Nephron (organoid): ENCODE results near the gene HOXD11.

ENCODE experiments used
- H3K27ac Mint-ChIP-seq, 3 experiments: 2 replicates each; pipeline ENCODE4 v1.8.0; 2020; ENCODE audit warnings: mixed read lengths in 3 of 3, mild to moderate bottlenecking in 2 of 3, moderate library complexity in 1 of 3
- H3K27me3 Mint-ChIP-seq: 2 replicates; pipeline ENCODE4 v1.8.0; 2021; ENCODE audit warnings: low read depth, mild to moderate bottlenecking, moderate library complexity, mixed read lengths
- H3K36me3 Mint-ChIP-seq: 2 replicates; pipeline ENCODE4 v1.8.0; 2020; ENCODE audit warnings: low read depth, mixed read lengths
- H3K4me1 Mint-ChIP-seq: 2 replicates; pipeline ENCODE4 v1.8.0; 2020; ENCODE audit warnings: mixed read lengths
- H3K4me3 Mint-ChIP-seq, 3 experiments: 2 replicates each; pipeline ENCODE4 v1.8.0; 2020; ENCODE audit warnings: mild to moderate bottlenecking in 3 of 3, mixed read lengths in 3 of 3, moderate library complexity in 2 of 3
- H3K9me3 Mint-ChIP-seq: 2 replicates; pipeline ENCODE4 v1.8.0; 2020; ENCODE audit warnings: mixed read lengths
- TF ChIP-seq, protein P1 (sequence below), 3 experiments: fragments of 200-600 bp; sonication (generic); IDR thresholded peaks; one replicate each; pipeline ENCODE4 v1.5.0; 2021; ENCODE audit warnings: antibody characterized with exemption in 3 of 3; ENCODE audit not compliant: unreplicated experiment in 3 of 3

The HOXD11 gene

DNA sequence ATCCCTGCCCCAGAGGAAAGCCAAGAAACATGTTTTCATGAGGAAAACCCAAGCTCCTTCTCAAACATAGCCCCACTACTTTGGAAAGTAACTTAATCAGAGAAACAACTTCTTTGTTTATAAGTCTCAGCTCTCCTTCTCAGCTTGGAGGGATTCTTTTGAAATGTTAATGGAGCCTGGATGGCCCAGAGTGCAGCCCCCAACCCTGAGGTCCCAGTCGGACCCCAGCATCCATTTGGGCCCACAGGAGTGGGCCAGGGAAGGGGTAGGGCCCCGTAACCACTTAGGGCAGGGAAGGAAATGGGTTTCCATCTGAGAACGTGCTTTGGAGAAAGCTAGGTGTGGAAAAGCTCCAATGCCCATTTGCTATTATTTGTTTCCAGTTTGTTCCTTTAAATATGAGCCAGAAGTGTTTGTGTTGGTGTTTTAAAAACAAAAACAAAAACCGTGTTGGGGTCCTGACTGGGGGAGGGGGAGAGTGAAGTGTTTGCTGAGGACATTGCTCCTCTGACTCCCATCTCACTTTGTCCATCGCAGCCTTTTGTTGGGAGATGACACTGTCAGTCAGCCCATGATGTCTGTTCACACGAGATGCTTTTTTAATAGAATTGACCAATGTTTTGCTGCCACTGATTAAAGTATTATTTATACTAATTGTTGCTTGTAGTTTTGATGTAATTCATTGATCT is 48.4 kb downstream of the HOXD11 start:
- TF ChIP-seq, protein P1, sequence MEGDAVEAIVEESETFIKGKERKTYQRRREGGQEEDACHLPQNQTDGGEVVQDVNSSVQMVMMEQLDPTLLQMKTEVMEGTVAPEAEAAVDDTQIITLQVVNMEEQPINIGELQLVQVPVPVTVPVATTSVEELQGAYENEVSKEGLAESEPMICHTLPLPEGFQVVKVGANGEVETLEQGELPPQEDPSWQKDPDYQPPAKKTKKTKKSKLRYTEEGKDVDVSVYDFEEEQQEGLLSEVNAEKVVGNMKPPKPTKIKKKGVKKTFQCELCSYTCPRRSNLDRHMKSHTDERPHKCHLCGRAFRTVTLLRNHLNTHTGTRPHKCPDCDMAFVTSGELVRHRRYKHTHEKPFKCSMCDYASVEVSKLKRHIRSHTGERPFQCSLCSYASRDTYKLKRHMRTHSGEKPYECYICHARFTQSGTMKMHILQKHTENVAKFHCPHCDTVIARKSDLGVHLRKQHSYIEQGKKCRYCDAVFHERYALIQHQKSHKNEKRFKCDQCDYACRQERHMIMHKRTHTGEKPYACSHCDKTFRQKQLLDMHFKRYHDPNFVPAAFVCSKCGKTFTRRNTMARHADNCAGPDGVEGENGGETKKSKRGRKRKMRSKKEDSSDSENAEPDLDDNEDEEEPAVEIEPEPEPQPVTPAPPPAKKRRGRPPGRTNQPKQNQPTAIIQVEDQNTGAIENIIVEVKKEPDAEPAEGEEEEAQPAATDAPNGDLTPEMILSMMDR (IDR thresholded peaks at IDR 0.05; ENCODE audit: unreplicated experiment in 3 of 3) = no peak
- Mint-ChIP-seq H3K27me3 (peaks cover 4% of the 10 kb centered on the region), H3K9me3 (no peaks in the 10 kb centered on the region), H3K27ac (peak overlapping the region; percentile 95 to 99 (median 96)), H3K4me1 (peaks cover 65% of the 10 kb centered on the region), H3K4me3 (peak overlapping the region; percentile 81 to 84 (median 83)), H3K36me3 (peaks cover 50% of the 10 kb centered on the region)

DNA sequence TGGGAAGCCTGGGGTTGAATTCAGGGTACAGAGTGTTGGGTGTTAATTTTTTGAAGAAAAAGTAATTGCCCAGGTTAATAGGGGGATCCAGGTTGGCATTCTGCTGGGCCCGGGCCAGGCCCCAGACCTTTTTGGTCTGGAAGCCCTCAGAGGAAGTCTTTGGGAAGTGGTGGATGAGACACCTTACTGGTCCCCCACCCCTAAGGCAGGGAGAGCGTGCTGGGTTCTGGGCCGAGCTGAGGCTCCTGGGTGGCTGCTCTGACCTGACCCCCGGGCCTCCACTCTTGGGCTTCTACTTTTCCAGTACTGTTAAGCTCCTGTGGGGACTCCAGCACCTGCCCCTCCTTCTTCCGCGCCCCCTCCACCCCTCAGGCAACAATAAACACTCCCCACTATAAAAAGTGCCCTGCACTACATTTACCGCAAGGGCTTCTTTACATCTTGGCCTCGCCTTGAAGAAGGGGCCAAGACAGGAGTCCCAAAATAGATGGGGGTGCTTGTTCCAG is 49.3 kb downstream of the HOXD11 start:
- TF ChIP-seq, protein P1 (IDR thresholded peaks at IDR 0.05; ENCODE audit: unreplicated experiment in 3 of 3) = no peak
- Mint-ChIP-seq H3K9me3 (no peaks in the 10 kb centered on the region), H3K36me3 (peaks cover 45% of the 10 kb centered on the region)

DNA sequence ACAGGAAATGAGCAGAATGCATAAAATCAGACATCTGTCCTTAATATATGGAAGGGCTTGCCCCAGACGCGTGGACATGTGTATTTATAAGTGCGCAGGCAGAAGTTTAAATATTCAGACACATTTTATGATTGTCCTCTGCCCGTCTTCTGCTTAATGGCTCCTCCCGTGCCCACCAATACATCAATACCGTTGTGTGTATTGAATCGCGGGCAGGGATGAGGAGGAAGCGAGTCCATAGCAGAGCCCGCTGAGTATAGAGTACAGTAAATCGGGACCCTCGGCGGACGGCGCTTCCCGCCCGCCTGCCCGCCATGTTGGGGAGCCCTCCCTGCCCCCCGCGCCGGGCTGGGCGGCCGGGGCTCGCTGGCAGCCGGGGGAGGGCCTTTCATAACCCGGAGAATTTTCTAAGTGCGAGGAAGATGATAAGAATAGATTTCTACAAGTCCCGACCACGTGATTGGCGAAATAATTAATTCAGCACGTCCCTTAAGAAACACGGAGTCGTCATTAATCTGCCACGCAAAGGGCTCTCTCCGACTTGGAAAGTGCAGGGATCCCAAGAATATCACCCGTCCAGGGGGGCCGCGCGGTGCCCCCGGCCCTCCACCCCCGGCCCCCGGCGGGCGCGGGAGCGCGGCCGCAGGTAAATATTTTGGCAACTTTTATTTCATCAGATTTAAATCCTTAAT is 49.9 kb downstream of the HOXD11 start, which contains the start of gene HOXD3:
Gene HOXD3 (plus strand): TSS at position 501 of the 692 bp plus-strand sequence. CDS start 11,808 bp downstream, outside the sequence.
- H3K4me1 Mint-ChIP-seq = peaks cover 66% of the 10 kb centered on the region
- TF ChIP-seq, protein P1 (IDR thresholded peaks at IDR 0.05; ENCODE audit: unreplicated experiment in 3 of 3) = no peak
- H3K27me3 Mint-ChIP-seq = peaks cover 14% of the 10 kb centered on the region
- H3K9me3 Mint-ChIP-seq = no peaks in the 10 kb centered on the region
- H3K36me3 Mint-ChIP-seq = peaks cover 43% of the 10 kb centered on the region
- H3K4me3 Mint-ChIP-seq = peak within 1 kb of the TSS; percentile 81 to 89 (median 83)
- H3K27ac Mint-ChIP-seq = peak within 1 kb of the TSS; percentile 95 to 99 (median 99)

More for the DNA sequence above, 49.3 kb downstream of the HOXD11 start:
- Mint-ChIP-seq H3K27me3 (peaks cover 11% of the 10 kb centered on the region), H3K4me3 (peak overlapping the region; percentile 80 to 85 (median 81)), H3K27ac (peak overlapping the region; percentile 95 to 99 (median 96)), H3K4me1 (peaks cover 63% of the 10 kb centered on the region)

DNA sequence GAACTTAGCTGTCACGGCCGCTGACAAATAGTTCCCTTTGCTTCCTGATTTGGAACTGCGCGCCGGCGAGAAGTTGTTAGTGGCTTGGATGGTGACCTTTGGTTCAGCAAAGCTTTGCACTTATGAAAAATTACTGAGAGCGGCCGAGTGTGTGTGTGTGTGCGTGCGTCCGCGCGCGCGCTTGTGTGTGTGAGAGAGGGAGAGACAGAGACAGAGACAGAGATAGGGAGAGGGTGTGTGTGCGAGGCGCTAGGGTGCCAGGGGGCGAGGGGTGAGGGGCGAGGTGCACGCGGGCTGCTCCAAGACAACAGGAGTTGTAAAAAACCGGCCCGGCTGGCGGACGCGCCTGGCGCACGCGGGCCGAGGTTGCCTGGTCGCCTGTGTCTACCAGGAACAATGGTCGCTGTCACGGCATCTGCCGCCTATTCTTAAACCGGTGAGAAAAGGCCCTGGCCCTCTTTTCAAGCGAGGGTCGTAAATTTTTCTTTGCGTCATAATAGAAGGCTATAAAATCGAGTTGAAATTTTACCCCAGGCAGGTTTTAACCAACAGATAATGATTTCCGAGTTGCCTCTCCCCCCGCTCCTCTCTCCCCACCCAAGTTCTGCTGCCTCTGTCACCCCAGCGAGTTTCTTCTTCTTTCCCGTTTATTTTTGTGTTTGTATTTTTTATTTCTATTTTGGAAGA is 50.6 kb downstream of the HOXD11 start:
- Mint-ChIP-seq H3K4me3 (peak overlapping the region; percentile 79 to 89 (median 83)), H3K36me3 (peaks cover 37% of the 10 kb centered on the region), H3K27me3 (peaks cover 14% of the 10 kb centered on the region), H3K27ac (peak overlapping the region; percentile 95 to 99 (median 99)), H3K9me3 (no peaks in the 10 kb centered on the region), H3K4me1 (peaks cover 67% of the 10 kb centered on the region)
- TF ChIP-seq, protein P1 (IDR thresholded peaks at IDR 0.05; ENCODE audit: unreplicated experiment in 3 of 3) = no peak

DNA sequence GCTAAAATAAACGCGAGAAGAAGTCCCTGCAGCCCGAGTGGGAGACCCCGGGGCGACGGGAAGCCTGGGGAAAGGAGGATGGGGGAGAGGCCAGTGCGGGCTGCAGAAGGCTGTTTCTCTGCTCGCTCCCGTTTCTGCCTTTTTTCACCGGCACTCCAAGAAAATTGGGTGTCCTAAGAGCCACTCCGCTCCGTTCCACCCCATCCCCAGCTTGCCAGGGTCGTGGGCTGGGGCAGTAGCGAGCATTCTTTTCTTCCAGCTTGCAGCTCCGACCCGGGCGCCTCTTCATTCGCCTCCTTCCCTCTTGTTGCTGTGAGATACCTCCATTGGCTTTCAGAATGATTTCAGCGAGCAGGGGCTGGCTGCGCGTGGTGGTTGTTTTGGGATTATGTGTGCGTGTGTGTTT is 51.1 kb downstream of the HOXD11 start:
- peaks cover 34% of the 10 kb centered on the region for H3K36me3 Mint-ChIP-seq
- H3K27ac Mint-ChIP-seq = peak overlapping the region; percentile 95 to 99 (median 99)
- TF ChIP-seq, protein P1 (IDR thresholded peaks at IDR 0.05; ENCODE audit: unreplicated experiment in 3 of 3) = no peak

More for the DNA sequence above, 51.1 kb downstream of the HOXD11 start:
- H3K27me3 Mint-ChIP-seq = peaks cover 17% of the 10 kb centered on the region
- H3K4me1 Mint-ChIP-seq = peaks cover 70% of the 10 kb centered on the region
- no peaks in the 10 kb centered on the region for H3K9me3 Mint-ChIP-seq
- peak overlapping the region; percentile 79 to 89 (median 83) for H3K4me3 Mint-ChIP-seq
